Left kidney (tissue), 8 donors: ENCODE data around the gene HRH2. TPM values are rescaled to one million over a fixed set of nuclear protein-coding genes. Genes with fewer than 3 reads are reported as not detected.
"Not testable (repeated sequence)": the region's sequence is repeated elsewhere in the genome, so short reads cannot be mapped to it uniquely, and the experiment has no call there.

Experiments used
- DNase-seq: peaks from one replicate; pipeline ENCODE4 v3.0.0-alpha.2; 2013
- long read RNA-seq, 8 donors: transcript quantifications; one replicate each; lab custom pipeline, GENCODE V29; 2026
- polyA plus RNA-seq: library from polyadenylated mRNA; unstranded; fragments of 120-200 nt; gene quantifications from one replicate; pipeline ENCODE4 v1.2.1, GENCODE V29; 2013; ENCODE audit not compliant: insufficient read length

Gene HRH2, protein sequence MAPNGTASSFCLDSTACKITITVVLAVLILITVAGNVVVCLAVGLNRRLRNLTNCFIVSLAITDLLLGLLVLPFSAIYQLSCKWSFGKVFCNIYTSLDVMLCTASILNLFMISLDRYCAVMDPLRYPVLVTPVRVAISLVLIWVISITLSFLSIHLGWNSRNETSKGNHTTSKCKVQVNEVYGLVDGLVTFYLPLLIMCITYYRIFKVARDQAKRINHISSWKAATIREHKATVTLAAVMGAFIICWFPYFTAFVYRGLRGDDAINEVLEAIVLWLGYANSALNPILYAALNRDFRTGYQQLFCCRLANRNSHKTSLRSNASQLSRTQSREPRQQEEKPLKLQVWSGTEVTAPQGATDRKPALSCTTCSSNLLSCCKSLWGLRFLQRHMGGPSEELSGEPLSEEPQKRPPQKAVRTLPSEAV
- 2.6 TPM for polyA plus RNA-seq
- long read RNA-seq, donor 1, partial matches to known transcripts, result 0 of 1 reads
- long read RNA-seq, donor 1, other reads (novel, unspliced or antisense), result 0 of 1 reads
- long read RNA-seq, donor 2, result 0 reads
- long read RNA-seq, donor 3, result 0 reads
- long read RNA-seq, donor 4, result 0 reads
- long read RNA-seq, donor 5, result 0 reads
- long read RNA-seq, donor 6, result 0 reads
- long read RNA-seq, donor 7, result 0 reads
- long read RNA-seq, donor 8, result 0 reads

DNA sequence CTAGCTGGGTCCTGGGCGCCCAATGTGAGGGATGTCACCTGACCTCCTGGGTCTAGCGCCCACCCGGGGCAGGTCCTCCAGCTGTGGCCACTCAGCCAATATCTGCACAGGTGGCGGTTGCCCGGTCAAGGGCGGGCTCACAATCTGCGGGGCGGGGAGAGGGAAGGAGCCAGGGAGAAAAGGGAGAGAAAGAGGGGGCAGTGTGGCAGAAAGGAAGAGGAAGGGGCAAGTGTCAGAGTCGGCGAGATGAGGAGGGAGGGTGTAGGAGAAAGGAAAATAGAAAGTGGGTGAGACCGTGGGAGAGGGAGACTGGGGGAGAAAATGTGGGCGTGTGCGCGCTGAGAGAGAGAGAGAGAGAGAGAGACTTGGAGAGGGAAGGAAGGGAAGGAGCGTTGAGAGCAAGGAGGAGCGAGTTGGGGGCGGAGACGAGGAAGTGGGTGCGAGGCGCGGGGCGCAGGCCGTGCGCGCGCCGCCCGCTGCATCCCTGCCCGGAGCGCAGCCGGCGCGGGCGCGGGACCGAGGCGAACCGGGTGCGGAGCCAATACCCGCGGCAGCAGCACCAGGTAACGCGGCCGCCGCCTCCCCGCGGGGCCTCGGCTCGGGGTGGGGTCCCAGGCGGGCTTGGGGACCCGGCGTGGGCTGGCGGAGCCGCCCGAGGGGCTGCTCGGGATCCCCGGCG is at the start of gene HRH2:
HRH2 (plus strand) TSS at position 479 of the 679 bp plus-strand sequence. CDS start 25,163 bp downstream, outside the sequence.
- no peak for DNase-seq

DNA sequence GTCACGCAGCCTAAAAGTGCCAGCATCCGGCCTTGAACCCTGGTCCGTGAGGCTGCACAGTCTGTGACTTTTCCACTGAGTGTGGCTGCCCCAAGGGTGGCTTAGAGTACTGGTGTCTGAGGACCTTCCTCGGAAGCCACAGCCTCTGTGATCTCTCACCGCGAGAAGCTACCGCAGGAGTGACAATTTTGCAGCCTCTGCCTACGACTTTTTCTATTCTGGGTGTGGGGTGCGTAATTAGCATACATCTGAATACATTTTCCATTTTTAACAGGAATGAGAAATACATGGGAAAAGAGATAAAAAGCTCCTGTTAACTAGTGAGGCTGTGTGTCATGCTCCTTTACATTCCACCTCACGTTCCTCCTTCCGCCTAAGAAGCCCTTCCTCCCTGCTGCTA is 48.3 kb upstream of the HRH2 start:
- no peak for DNase-seq

DNA sequence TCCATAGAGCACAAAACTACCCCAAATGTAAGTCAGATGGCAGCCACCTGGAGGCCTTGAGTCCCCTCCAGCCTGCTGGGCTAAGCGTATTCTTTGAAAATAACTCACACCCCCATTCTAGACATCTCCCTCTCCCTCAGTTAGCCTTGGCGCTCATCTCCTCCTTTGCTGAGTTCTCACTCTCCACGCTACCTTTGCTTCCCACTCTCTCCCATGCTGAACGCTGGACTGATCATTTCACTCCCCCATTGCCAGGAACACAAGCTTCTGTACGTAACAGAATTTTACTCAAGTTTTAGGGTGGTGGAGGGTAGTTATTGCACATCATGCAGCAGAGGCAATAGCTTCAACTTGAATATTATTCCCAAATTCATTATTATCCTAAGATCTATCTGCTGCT is 47.5 kb upstream of the HRH2 start:
- no peak for DNase-seq

DNA sequence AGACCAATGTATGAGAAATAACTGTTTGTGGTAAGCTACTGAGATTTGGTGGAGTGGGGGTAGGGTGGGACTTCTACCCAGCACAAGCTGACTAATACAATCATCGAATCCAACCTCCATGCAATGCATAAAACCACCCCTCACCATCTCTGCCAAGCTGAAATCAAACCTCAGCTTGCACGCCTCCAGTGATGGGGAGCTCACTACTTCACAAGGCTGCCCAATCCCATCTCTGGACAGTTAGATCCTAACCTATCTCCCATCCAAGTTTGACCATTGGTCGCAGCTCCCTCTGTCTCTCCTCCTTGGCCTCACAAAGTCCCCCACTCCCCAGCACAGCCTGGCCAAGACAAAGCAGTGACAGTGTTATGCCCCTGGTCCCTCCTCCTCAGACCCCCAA is 47.0 kb upstream of the HRH2 start:
- no peak for DNase-seq

DNA sequence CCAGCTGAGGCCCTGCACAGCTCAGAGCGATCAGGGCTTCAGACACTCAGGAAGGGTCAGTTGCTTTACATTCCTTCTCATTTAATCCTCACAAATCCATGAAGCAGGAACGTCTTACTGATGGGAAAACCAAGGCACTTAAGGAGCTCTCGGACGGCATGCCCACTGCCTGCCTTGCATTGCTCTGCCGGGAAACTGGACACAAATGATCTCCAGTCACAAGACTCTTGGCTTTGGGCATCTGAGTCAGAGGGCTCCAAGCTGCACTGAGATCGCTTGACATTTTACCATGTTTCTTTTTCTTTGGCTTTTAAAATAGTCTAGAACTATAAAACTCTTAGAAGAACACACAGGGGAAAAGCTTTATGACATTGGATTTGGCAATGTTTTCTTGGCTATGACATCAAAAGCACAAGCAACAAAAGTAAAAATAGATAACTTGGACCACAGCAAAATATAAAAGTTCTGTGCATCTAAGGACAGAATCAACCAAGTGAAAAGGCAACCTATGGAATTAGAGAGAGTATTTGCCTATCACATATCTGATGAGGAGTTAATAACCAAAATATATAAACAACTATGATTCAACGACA is 43.6 kb upstream of the HRH2 start:
- no peak for DNase-seq

DNA sequence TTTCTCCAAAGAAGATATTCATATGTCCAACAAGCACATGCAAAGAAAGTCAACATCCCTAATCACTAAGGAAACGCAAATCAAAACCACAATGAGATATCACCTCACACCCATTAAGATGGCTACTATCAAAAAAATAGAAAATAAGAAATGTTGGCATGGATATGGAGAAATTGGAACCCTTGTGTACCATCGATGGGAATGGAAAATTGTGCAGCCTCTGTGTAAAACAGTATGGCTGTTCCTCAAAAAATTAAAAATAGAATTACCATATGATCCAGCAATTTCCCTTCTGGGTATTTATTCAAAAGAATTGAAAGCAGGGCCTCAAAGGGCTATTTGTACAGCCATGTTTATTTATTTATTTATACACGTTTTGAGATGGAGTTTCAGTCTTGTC is 43.0 kb upstream of the HRH2 start:
- no peak for DNase-seq

DNA sequence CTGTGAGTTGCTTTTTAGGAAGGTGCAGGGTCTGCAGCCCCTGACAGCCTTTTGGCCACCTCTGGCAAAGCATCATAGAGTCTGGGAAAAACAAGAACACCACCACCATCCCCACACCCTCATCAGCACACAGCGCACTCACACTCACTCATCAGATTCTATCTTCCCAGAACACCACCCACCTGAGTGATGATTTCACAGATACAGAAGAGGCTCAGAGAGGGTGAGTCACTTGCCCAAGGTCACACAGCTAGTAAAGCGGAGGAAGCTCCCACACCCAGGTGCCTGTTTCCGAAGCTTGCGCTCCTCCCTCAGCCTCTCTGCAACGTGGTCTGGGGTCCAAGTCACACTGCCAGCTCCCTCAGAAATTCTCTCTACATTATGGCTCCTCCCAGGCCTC is 41.8 kb upstream of the HRH2 start:
- no peak for DNase-seq

DNA sequence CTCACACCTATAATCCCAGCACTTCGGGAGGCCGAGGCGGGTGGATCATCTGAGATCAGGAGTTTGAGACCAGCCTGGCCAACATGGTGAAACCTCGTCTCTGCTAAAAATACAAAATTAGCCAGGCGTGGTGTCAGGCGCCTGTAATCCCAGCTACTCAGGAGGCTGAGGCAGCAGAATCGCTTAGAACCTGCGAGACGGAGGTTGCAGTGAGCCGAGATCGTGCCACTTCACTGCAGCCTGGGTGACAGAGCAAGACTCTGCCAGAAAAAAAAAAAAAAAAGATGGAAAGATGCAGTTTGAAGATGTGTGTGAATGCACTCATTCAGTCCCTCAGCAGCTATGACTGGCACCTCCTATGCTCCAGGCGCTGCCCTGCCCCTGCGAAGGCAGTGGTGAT is 41.3 kb upstream of the HRH2 start:
- not testable (repeated sequence) for DNase-seq

DNA sequence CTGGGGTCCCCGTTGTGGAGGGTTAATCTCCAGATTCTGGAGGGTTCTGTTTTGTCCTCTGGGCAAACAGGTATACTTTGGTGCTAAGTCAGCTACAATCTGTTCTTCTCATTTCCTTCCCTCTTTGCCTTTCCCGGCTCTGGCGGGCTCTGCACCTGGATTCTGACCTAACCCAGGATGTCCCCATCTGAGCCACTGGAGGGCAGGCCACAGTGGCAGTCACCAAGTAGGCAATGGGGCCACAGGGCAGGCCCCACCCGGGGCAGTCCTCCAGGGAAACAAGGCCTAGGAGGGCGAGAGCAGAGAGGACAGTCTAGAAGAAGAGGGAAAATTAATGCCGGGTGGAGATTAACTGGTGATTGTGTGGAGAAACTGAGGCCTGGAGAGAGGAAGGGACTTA is 40.4 kb upstream of the HRH2 start:
- no peak for DNase-seq

DNA sequence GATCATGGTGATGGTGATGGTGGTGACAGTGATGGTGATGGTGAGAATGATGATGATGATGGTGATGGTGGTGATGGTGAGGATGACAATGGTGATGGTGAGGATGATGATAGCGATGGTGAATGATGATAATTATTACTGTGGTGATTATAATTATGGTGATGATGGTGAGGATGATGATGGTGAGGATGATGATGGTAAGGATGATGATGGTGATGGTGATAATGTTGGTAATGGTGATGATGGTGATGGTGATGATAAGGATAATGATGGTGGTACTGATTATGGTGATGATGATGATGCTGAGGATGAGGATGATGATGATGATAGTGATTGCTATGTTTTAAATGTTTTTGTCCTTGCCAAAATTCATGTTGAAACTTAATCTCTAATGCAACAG is 37.3 kb upstream of the HRH2 start:
- no peak for DNase-seq

DNA sequence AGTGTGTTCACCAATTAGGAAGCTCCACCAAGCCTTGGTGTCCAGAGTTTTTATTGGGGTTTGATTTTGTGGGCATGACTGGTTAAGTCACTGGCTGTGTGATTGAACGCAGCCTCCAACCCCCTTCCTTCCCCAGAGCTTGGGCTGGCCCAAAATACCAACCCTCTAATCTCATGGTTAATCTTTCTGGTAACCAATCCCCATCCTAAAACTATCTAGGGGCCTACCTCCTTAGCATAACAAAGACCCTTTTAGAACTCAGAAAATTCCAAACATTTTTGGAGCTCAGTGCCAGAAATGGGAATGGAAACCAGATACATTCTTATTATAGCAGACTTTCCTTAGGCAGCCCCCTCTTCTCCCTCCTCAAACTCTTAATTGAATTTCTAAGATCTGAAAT is 35.9 kb upstream of the HRH2 start:
- DNase-seq, result no peak

DNA sequence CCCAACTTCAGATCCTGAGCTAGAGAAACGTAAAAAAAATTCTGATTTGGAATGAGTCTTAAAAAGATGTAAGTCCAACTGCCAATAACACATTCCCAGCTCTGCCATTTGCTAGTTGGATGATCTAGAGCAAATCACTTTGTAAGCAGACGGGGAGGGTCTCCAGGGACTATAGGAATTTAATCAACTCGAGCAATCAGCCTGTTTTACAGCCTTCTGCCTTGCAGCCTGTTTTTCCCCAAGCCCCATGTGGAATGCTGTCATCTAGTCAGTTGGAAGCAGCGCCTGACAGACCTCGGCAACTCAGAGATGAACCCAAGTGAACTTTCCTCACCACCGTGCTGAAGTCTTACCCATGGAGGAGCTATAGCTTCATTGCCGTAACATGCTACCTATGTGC is 34.8 kb upstream of the HRH2 start:
- no peak for DNase-seq

DNA sequence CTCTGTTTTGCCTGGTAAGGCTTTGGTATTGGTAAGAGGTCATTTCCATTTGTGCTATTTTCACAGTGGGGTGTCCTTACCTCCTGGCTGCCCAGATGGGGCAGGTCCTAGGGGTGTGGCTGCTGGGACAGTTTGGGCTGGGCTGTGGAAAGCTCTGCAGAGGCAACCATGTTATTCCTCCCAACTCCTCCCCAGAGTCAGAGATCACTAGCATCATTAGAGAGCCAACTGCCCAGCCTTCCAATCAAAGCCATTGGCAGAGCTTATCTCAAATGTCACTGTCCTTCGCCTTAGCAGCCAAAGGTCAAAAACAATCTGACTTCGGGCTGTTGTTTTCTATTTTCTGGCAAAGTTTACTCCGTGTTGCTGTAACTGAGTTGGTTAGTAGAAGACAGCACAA is 33.6 kb upstream of the HRH2 start:
- DNase-seq, result no peak

DNA sequence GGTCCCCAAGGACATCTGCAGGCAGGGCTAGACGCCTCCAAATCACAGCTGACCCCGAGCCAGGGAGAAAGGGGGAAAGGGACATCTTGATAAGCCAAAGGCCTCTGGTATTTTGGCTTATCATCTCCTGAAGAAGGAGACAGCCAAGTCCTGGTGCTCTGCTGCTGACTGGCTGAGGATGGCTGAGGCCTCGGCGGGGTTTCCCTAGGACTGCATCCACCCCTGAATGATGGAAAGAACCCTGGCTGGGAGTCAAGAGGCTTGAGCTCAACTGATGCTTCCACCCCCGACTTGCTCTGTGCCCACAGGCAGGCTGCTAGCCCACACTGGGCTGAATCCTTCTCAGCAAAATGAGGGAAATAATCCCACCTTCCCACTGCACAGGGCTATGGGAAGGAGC is 30.9 kb upstream of the HRH2 start:
- DNase-seq, result no peak

DNA sequence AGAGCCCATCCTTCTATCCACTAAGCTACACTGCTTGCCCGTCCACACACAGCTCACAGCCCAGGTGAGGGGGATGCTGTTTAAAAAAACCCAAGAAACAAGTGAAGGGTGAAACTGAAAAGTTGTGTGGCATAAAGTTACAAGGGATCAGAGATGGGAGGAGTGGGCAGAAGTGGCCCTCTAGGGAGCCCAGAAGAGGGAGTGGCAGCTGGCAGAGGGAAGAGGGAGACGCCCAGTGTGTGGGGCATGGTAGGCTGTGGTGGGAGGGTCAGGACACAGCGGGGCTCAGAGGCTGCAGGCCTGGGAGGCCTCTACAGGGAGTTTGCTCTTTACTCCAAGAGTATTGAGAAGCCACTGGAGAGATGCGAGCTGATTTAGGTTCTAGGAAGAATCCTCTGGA is 30.1 kb upstream of the HRH2 start:
- DNase-seq, result no peak

DNA sequence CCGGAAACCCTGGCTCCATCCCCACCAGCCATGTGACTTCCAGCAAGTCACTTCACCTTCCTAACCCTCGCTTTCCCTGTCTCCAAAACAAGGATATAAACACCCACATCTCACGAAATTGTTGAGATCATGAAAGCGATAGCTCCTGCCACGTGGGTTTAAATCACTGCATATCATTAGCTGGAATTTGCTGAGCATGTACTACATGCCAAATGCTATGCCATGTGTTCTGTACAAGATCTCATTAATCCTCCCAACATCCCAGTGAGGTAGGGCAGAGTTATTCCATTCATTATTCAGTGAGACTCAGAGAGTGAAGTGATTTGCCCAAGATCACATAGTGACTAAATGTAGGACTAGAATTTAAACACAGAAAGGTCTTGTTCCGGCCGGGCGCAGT is 29.2 kb upstream of the HRH2 start:
- DNase-seq, result no peak

DNA sequence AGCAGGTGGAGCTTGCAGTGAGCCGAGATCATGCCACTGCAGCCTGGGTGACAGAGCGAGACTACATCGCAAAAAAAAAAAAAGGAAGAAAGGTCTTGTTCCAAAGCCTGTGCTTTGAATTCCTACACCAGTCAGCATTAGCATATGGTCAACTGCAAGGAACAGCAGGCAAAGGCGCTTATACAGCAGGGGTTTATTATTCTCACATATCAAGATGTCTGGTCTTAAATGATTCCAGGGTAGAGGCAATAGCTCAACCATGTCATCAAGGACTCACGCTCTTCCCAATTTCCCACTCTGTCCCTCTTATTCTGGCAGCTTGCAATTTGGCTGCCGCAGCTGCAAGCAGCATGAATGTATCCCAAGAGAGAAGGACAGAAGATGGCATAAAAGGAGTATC is 28.6 kb upstream of the HRH2 start:
- no peak for DNase-seq

DNA sequence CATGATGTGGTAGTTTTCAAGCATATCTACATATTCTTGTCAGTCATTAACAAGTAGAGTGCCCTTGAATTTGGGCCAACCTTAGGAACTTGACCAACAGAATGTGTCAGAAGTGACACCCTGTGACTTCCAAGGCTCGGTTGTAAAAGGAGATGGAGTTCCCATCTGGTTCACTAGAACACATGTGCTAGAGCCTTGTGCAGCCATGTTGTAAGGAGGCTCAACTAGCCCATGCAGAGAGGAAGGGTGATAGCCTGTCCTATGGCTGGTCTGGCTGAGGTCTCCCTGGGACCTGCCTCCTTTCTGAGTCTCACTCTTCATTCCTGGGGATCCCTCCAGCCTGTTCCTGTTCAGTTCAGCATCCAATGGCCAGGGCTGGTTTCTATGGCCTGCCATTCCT is 28.1 kb upstream of the HRH2 start:
- no peak for DNase-seq

DNA sequence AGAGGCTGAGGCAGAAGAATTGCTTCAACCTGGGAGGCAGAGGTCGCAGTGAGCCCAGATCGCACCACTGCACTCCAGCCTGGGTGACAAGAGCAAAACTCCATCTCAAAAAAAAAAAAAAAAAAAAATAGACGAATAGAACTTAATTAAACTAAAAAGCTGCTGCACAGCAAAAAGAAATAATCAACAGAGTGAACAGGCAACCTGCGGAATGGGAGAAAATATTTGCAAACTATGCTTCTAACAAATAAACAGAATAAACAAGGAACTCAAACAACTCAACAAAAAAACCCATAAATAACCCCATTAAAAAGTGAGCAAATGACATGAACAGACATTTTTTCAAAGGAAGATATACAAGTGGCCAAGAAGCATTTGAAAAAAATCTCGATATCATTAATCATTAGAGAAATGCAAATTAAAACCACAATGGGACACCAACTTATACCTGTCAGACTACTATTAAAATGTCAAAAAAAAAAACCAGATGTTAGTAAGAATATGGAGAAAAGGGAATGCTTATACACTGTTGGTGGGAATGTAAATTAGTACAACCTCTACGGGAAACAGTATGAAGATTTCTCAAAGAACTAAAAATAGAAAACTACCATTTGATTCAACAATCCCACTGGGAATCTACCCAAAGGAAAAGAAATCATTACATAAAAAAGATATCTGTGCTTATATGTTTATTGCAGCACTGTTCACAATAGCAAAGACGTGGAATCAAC is 21.9 kb upstream of the HRH2 start:
- no peak for DNase-seq

DNA sequence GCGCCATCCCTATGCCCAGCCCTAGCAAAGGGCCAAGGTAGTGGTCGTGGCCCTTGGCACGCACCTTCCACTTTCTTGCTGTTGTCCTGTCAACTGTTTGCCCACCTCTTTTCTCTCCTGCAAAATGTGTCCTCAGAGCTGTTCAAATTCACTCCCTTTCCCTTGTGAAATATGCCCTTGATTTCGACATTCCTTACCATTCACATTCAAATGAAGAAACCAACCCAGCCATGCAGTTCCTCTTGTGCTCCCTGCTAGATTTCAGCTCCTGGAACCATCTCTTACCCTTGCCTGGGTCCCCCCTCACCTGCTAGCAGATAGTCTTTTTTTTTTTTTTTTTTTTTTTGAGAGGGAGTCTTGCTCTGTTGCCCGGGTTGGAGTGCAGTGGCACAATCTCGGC is 19.6 kb upstream of the HRH2 start:
- DNase-seq, result no peak

DNA sequence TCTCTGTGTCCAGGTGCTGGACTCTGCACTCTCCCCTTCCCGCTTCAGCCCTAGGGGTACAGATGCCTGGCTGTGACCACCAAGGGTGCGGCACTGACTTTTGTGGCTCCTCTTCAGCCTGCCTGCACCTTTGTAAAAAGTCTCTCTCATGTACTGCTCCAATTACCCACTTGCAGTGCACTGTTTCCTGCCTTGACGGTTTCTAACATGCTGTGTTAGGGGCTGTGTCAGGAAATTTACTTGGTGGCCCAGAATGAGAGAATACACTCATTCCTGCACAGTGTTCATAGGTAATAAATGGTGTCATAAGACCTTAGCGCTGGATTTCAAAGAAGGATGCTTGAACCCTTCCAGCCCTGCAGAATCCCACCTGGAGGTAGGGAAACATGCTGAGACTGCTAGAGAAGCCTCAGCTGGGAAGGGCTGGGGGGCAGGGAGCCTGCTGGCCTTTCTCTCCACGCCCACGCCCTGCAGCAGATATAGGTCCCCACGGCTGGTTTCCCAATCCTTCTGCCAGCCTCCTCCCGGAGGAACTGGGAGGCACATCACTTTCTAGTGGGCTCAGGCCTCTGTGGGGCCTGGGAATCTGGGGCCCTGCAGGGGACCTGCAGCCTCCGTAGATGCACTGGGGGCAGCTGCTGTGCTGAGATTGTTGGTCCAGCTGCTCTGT is 17.6 kb upstream of the HRH2 start:
- DNase-seq, result no peak

DNA sequence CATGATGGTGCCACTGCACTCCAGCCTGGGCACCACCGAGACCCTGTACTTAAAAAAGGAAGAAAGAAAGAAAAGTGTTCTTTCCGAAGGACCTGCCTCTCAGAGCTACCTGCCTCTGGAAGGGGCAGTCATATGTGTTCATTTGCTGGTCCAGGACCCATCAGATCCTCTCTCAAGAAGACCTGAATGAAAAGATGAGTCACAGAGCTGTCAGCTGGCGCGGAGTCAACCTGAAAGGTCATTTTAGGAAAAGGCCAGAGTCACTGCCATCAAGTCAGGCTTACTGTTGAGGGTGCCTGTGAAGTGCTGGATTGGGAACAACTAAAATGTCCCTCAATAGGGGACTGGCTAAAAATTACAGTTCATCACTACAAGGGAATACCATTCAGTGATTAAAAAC is 14.9 kb upstream of the HRH2 start:
- DNase-seq, result no peak
